Liver (tissue), 3 donors: ENCODE measurements around the gene CDC42SE2.

Source experiments
- CTCF ChIP-seq: fragments of 150-350 bp; IDR thresholded peaks from 2 replicates; pipeline ENCODE4 v1.5.1; 2017; ENCODE audit warnings: improper control_type of control experiment, low read depth, low read length; ENCODE audit not compliant: missing input control
- EGR1 ChIP-seq, 2 donors: IDR thresholded peaks; 2 replicates each; pipeline ENCODE4 v1.6.1; 2016 to 2018; ENCODE audit warnings: antibody characterized with exemption in 2 of 2, low read depth in 2 of 2
- HNF4A ChIP-seq, 2 donors: conservative IDR thresholded peaks; 2 replicates each; pipeline ENCODE4 v1.6.1; 2016; ENCODE audit warnings: antibody characterized with exemption in 2 of 2, mild to moderate bottlenecking in 2 of 2
- JUND ChIP-seq, 2 donors: IDR thresholded peaks; 2 replicates each; pipeline ENCODE4 v1.6.1; 2016; ENCODE audit warnings: antibody characterized with exemption in 2 of 2
- NR2F2 ChIP-seq: IDR thresholded peaks from 2 replicates; pipeline ENCODE4 v1.6.1; 2016; ENCODE audit warnings: antibody characterized with exemption
- SP1 ChIP-seq: IDR thresholded peaks from 2 replicates; pipeline ENCODE4 v1.6.1; 2018; ENCODE audit warnings: antibody characterized with exemption, mild to moderate bottlenecking
- TAF1 ChIP-seq: conservative IDR thresholded peaks from 2 replicates; pipeline ENCODE4 v1.6.1; 2016; ENCODE audit warnings: antibody characterized with exemption, mild to moderate bottlenecking
- YY1 ChIP-seq: IDR thresholded peaks from 2 replicates; pipeline ENCODE4 v1.6.1; 2016; ENCODE audit warnings: antibody characterized with exemption, mild to moderate bottlenecking
- TF ChIP-seq, protein P1 (sequence below): IDR thresholded peaks from 2 replicates; pipeline ENCODE4 v1.6.1; 2016; ENCODE audit warnings: antibody characterized with exemption
- TF ChIP-seq, protein P2 (sequence below): IDR thresholded peaks from 2 replicates; pipeline ENCODE4 v1.6.1; 2016; ENCODE audit warnings: antibody characterized with exemption, mild to moderate bottlenecking
- TF ChIP-seq, protein P3 (sequence below): IDR thresholded peaks from 2 replicates; pipeline ENCODE4 v1.6.1; 2016; ENCODE audit warnings: antibody characterized with exemption
- donor health status: healthy.
- donor health status: healthy.

DNA sequence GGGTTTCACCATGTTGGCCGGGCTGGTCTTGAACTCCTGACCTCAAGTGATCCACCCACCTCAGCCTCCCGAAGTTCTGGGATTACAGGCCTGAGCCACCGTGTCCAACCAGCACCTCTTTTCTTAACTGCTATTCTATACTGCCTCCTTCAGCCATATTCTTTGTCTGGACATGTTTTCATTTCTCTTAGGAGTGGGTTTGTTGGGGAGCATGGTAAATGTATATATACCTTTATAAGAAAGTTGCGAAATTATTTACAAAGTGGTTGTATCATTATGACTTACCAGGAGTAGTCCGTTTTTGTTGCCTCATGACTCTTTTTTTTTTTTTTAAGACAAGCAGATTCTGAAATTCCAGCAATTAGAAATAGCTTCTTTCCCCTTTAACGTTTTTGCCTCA lies 38.7 kb downstream of the CDC42SE2 start:
- TF ChIP-seq CTCF (no peak), YY1 (no peak), EGR1 (IDR thresholded peaks at IDR 0.05; ENCODE audit: low read depth in 2 of 2) (no peak), TAF1 (no peak), JUND (IDR thresholded peaks at IDR 0.05) (no peak), HNF4A (conservative IDR thresholded peaks at IDR 0.05) (no peak), SP1 (no peak), NR2F2 (no peak)
- TF ChIP-seq, protein P1, sequence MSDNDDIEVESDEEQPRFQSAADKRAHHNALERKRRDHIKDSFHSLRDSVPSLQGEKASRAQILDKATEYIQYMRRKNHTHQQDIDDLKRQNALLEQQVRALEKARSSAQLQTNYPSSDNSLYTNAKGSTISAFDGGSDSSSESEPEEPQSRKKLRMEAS: no peak
- TF ChIP-seq, protein P2, sequence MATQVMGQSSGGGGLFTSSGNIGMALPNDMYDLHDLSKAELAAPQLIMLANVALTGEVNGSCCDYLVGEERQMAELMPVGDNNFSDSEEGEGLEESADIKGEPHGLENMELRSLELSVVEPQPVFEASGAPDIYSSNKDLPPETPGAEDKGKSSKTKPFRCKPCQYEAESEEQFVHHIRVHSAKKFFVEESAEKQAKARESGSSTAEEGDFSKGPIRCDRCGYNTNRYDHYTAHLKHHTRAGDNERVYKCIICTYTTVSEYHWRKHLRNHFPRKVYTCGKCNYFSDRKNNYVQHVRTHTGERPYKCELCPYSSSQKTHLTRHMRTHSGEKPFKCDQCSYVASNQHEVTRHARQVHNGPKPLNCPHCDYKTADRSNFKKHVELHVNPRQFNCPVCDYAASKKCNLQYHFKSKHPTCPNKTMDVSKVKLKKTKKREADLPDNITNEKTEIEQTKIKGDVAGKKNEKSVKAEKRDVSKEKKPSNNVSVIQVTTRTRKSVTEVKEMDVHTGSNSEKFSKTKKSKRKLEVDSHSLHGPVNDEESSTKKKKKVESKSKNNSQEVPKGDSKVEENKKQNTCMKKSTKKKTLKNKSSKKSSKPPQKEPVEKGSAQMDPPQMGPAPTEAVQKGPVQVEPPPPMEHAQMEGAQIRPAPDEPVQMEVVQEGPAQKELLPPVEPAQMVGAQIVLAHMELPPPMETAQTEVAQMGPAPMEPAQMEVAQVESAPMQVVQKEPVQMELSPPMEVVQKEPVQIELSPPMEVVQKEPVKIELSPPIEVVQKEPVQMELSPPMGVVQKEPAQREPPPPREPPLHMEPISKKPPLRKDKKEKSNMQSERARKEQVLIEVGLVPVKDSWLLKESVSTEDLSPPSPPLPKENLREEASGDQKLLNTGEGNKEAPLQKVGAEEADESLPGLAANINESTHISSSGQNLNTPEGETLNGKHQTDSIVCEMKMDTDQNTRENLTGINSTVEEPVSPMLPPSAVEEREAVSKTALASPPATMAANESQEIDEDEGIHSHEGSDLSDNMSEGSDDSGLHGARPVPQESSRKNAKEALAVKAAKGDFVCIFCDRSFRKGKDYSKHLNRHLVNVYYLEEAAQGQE: no peak
- TF ChIP-seq, protein P3, sequence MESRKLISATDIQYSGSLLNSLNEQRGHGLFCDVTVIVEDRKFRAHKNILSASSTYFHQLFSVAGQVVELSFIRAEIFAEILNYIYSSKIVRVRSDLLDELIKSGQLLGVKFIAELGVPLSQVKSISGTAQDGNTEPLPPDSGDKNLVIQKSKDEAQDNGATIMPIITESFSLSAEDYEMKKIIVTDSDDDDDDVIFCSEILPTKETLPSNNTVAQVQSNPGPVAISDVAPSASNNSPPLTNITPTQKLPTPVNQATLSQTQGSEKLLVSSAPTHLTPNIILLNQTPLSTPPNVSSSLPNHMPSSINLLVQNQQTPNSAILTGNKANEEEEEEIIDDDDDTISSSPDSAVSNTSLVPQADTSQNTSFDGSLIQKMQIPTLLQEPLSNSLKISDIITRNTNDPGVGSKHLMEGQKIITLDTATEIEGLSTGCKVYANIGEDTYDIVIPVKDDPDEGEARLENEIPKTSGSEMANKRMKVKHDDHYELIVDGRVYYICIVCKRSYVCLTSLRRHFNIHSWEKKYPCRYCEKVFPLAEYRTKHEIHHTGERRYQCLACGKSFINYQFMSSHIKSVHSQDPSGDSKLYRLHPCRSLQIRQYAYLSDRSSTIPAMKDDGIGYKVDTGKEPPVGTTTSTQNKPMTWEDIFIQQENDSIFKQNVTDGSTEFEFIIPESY: no peak
